ENCODE results near the gene PPP1CA.

DNA sequence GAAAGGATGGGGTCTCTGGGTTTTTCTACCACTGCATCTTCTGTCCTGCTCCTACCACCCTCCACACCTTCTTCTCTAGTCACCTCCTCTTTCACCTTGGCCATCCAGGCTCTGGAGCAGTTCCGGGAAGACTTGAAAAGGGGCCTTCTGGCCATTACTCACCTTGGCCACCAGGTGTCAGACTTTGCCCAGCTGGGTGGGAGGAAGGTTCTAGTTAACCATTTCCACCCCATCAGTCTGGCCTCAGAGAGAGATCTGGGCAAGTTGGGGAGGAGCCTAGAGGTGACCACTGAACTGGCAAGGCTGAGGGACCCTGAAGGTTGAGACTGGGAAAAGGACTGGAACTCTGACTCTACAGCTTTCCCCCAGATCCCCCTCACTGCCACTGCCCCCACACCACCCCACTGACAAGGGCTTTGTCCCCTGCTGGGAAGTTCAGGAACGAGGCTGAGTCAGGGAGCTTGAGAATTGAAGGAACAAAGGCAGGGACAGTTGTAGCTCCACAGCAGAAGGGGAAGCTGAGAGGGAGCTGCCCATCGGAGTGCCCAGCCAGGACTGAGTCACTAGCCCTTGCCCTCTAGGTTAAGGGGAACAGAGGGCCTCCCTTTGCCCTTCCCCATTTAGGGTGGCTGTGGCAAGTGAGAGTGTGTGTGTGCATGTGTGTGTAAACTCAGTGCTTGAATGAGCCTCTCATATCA is 44.6 kb downstream of the PPP1CA start:
- TF ChIP-seq, protein P1, sequence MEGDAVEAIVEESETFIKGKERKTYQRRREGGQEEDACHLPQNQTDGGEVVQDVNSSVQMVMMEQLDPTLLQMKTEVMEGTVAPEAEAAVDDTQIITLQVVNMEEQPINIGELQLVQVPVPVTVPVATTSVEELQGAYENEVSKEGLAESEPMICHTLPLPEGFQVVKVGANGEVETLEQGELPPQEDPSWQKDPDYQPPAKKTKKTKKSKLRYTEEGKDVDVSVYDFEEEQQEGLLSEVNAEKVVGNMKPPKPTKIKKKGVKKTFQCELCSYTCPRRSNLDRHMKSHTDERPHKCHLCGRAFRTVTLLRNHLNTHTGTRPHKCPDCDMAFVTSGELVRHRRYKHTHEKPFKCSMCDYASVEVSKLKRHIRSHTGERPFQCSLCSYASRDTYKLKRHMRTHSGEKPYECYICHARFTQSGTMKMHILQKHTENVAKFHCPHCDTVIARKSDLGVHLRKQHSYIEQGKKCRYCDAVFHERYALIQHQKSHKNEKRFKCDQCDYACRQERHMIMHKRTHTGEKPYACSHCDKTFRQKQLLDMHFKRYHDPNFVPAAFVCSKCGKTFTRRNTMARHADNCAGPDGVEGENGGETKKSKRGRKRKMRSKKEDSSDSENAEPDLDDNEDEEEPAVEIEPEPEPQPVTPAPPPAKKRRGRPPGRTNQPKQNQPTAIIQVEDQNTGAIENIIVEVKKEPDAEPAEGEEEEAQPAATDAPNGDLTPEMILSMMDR (optimal IDR thresholded peaks at IDR 0.05 in 1 of 3, IDR thresholded peaks at IDR 0.05 in 1 of 3, conservative IDR thresholded peaks at IDR 0.05 in 1 of 3; ENCODE audit: extremely low read depth in 1 of 3, insufficient read depth in 2 of 3, low read length in 3 of 3) = peak; percentile 89 to 97 (median 92)
- no peak for TF ChIP-seq EZH2 (IDR thresholded peaks at IDR 0.05; ENCODE audit: low read length)

Data from keratinocyte (primary cell).